NCI-H2081 treated with DMSO at 0.1 percent for 48 hours (cell line): ENCODE results near the gene PHF1.
A peak's percentile ranks its signal among the peaks of the same experiment; 100 is the strongest.

Source experiments
- DNase-seq: peaks from one replicate; lab custom pipeline; 2025; lab: John Stamatoyannopoulos, UW

The PHF1 gene

DNA sequence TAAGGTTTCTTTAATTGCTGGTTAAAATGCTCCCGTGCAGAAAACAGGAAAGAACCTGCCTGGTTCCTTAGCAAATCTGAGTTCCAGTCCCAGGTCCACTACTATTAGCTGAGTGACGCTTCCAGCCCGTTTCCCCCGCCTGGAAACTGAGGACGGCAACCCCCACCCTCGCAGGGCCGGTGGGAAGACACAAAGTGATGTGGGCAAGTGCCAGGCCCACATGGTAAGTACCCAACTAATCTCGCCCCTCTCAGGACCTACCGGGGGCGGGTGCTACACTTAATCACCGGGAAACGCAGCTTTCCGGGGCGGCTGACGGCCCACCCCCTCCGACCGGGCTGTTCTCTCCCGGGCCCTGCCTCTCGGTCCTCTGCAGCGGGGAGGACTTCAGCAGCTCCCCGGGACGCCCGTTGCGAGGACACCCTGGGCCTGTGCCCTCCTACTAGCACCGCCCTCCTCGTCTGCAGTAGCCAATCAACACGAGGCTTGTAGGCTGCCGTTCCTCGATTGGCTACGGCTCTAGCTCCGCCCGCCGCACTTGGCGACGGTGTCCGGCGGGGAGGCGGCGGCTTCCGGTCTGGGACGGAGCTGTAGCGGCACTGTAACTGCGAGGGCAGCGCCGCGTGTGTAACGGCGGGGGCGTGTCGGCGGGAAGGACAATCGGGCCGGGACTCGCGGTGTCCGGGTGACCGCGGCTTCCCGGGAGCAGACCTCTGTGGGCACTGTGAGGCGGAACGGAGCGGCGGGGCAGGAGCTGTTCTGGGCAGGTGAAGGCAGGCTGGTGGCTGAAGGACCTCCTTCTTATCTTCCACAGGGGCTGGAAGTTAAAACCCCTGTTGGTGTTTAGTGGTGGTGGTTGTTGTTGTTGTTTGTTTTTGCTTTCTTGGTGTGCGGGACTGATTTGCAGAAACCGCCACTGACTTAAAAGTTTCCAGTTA, 43.5 kb downstream of the PHF1 start, which contains the start of gene ZBTB9:
Gene ZBTB9 (plus strand): TSS at position 568 of the 938 bp plus-strand sequence. CDS start 525 bp downstream, outside the sequence.
- peak; percentile 80 for DNase-seq

DNA sequence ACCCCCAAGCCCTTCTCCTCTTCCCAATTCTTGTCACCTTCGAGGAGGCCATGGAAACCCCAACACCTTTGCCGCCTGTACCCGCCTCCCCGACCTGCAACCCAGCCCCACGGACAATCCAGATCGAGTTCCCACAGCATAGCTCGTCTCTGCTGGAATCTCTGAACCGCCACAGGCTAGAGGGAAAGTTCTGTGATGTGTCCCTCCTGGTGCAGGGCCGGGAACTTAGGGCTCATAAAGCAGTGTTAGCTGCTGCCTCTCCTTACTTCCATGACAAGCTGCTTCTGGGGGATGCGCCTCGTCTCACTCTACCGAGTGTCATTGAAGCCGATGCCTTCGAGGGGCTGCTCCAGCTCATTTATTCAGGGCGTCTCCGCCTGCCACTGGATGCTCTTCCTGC, 44.2 kb downstream of the PHF1 start:
- no peak for DNase-seq

DNA sequence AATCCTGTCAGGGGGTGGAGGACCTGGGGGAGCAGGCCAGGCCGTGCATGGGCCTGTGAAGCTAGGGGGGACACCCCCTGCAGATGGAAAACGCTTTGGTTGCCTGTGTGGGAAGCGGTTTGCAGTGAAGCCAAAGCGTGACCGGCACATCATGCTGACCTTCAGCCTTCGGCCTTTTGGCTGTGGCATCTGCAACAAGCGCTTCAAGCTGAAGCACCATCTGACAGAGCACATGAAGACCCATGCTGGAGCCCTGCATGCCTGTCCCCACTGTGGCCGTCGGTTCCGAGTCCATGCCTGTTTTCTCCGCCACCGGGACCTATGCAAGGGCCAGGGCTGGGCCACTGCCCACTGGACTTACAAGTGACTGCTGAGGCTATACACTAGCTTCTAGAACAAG, 45.3 kb downstream of the PHF1 start:
- DNase-seq: no peak

DNA sequence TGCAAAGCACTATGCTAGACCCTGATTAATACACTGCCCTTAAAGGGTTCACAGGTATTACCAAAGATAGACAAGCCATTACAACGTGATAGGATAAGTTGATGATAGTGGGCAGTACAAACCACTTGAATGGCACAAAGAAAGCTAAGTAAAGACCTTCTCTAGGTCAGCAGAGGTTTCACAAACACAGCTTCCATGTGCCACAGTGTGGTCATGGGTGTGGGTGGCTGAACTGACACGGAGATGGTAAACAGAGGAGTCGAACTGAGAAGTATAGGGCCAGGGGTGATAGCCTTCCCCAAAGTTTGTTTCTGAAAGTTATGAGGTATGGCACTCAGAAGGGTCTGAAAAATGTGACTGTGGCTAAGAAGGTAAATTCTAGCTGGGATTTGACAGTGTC, 47.9 kb downstream of the PHF1 start:
- DNase-seq: no peak

DNA sequence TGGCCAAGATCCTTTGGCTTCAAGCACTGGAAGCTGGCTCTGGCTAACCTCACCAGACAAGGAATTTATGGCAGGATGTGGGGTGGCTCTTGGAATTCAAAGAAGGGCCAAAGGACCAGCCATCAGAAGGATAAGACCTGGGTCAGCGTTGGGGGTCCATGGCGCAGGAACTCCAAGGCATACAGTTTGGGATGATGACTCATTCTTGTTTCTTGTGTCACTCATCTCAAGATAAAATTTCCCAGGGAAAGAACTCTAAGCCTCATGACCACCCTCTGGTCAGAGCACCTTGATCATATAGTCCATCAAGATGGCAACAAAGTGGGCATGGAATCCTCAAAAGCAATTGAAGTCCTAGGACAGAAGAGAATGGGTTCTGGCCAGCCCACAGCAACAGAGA, 48.4 kb downstream of the PHF1 start:
- no peak for DNase-seq
